ENCODE measurements around the gene SERF2. TPM values are rescaled to one million over a fixed set of nuclear protein-coding genes. Genes with fewer than 3 reads are reported as not detected.
"Not testable (repeated sequence)": the region's sequence is repeated elsewhere in the genome, so short reads cannot be mapped to it uniquely, and the experiment has no call there.

The SERF2 gene
- total RNA-seq, 2 donors from 2014 or later, result 966 to 1,595 TPM

GRCh38 chr15:43828061-43828657 is 36.0 kb downstream of the SERF2 start:
- intact Hi-C loops (cut with DNase I), result no loop called here
- no peak for DNase-seq (ENCODE audit: low spot score)
- H3K4me3 ChIP-seq, result no peak overlapping the region
- no peaks in the 10 kb centered on the region for H3K27me3 ChIP-seq (replicated peaks; ENCODE audit: insufficient read depth)
- H3K27ac ChIP-seq, result no peak overlapping the region
- WGBS, result 52% methylated on average over 6 of the region's 6 CpGs
- no peaks in the 10 kb centered on the region for H3K36me3 ChIP-seq
- peaks cover 6% of the 10 kb centered on the region for H3K4me1 ChIP-seq (replicated peaks)
- TF ChIP-seq CTCF (IDR thresholded peaks at IDR 0.05) (no peak), POLR2AphosphoS5 (IDR thresholded peaks at IDR 0.05) (no peak), POLR2A (IDR thresholded peaks at IDR 0.05) (no peak)
- no peaks in the 10 kb centered on the region for H3K9me3 ChIP-seq

GRCh38 chr15:43829951-43830540 is 37.9 kb downstream of the SERF2 start:
- DNase-seq (ENCODE audit: low spot score), result not testable (repeated sequence)
- 93% methylated on average over 9 of the region's 9 CpGs for WGBS

DNA sequence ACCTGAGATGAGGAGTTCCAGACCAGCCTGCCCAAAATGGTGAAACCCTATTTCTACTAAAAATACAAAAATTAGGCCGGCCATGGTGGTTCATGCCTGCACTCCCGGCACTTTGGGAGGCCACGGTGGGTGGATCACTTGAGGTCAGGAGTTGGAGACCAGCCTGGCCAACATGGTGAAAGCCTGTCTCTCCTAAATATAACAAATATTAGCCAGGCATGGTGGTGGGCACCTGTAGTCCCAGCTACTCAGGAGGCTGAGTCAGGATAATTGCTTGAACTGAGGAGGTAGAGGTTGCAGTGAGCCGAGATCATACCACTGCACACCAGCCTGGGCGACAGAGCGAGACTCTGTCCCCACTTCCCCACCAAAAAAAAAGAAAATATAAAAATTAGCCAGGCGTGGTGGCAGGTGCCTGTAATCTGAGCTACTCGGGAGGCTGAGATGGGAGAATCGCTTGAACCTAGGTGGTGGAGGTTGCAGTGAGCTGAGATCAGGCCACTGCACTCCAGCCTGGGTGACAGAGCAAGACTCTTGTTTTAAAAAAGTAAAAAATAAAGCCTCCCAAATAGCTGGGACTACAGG is 38.7 kb downstream of the SERF2 start:
- H3K9me3 ChIP-seq; intact Hi-C loops (cut with DNase I); H3K27me3 ChIP-seq (replicated peaks; ENCODE audit: insufficient read depth); DNase-seq (ENCODE audit: low spot score); H3K36me3 ChIP-seq; H3K27ac ChIP-seq; H3K4me1 ChIP-seq (replicated peaks); H3K4me3 ChIP-seq: not testable (repeated sequence)
- 93% methylated on average over 9 of the region's 9 CpGs for WGBS

More at GRCh38 chr15:43829951-43830540, 37.9 kb downstream of the SERF2 start:
- H3K27ac ChIP-seq; intact Hi-C loops (cut with DNase I); H3K27me3 ChIP-seq (replicated peaks; ENCODE audit: insufficient read depth); H3K4me3 ChIP-seq; H3K9me3 ChIP-seq; H3K36me3 ChIP-seq; H3K4me1 ChIP-seq (replicated peaks): not testable (repeated sequence)

DNA sequence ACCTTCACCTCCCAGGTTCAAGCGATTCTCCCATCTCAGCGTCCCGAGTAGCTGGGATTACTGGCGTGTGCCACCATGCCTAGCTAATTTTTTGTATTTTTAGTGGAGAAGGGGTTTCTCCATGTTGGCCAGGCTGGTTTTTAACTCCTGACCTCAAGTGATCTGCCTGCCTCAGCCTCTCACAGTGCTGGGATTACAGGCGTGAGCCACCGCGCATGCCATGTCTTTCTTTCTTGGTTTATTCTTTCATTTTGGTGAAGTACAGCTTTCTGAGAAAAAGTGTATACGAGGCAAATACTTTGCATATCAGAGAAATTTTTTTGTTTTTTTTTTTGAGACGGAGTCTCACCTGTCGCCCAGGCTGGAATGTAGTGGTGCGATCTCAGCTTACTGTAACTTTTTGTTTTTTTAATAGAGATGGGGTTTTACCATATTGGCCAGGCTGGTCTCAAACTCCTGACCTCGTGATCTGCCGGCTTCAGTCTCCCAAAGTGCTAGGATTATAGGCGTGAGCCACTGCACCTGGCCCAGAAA is 39.5 kb downstream of the SERF2 start:
- DNase-seq (ENCODE audit: low spot score); H3K4me3 ChIP-seq; H3K36me3 ChIP-seq; H3K4me1 ChIP-seq (replicated peaks); H3K27me3 ChIP-seq (replicated peaks; ENCODE audit: insufficient read depth); H3K27ac ChIP-seq; H3K9me3 ChIP-seq; intact Hi-C loops (cut with DNase I): not testable (repeated sequence)
- WGBS, result 94% methylated on average over 14 of the region's 14 CpGs

GRCh38 chr15:43832485-43832884 is 40.4 kb downstream of the SERF2 start:
- H3K9me3 ChIP-seq; H3K27me3 ChIP-seq (replicated peaks; ENCODE audit: insufficient read depth); DNase-seq (ENCODE audit: low spot score); H3K4me1 ChIP-seq (replicated peaks); H3K4me3 ChIP-seq; H3K36me3 ChIP-seq; intact Hi-C loops (cut with DNase I); H3K27ac ChIP-seq: not testable (repeated sequence)
- 98% methylated on average over 6 of the region's 6 CpGs for WGBS

GRCh38 chr15:43845421-43845820 is 53.3 kb downstream of the SERF2 start:
- no peak for DNase-seq (ENCODE audit: low spot score)
- H3K4me3 ChIP-seq, result no peak overlapping the region
- no peaks in the 10 kb centered on the region for H3K27me3 ChIP-seq (replicated peaks; ENCODE audit: insufficient read depth)
- H3K9me3 ChIP-seq, result no peaks in the 10 kb centered on the region
- intact Hi-C loops (cut with DNase I), result no loop called here
- no peak for TF ChIP-seq CTCF (IDR thresholded peaks at IDR 0.05)
- TF ChIP-seq POLR2AphosphoS5 (IDR thresholded peaks at IDR 0.05), result no peak
- TF ChIP-seq POLR2A (IDR thresholded peaks at IDR 0.05), result no peak
- no peak overlapping the region for H3K27ac ChIP-seq
- H3K36me3 ChIP-seq, result no peaks in the 10 kb centered on the region
- no peaks in the 10 kb centered on the region for H3K4me1 ChIP-seq (replicated peaks)

MicroRNAs encoded within 50 kb of the gene (microRNA counts, 767-probe panel; counts per million panel counts)
- 0 to 431 counts per million in 2 donors for microRNA hsa-miR-1282

Small RNA genes within 50 kb of the gene (microRNA-seq; reads per million reads assigned to microRNA genes)
- not detected for gene MIR1282

Small RNA genes within 50 kb of the gene (small RNA-seq; reads per million reads assigned to genes)
- gene MIR1282, result 0 reads per million in 2 donors

Other genes starting within 250 kb of the SERF2 start
- 10 to 100 TPM; 19.0 to 58.4 TPM for gene PPIP5K1, start 202.1 kb upstream of the SERF2 start, total RNA-seq
- 10 to 100 TPM in 1 of 2 donors, 1 to 10 TPM in 1; 3.5 to 18.9 TPM for gene CKMT1B, start 198.3 kb upstream of the SERF2 start, total RNA-seq
- gene STRC, start 173.5 kb upstream of the SERF2 start, total RNA-seq, result 1 to 10 TPM; 1.3 to 3.5 TPM
- gene CATSPER2, start 143.5 kb upstream of the SERF2 start, total RNA-seq, result 10 to 100 TPM in 1 of 2 donors, 1 to 10 TPM in 1; 3.5 to 10.1 TPM
- gene CKMT1A, start 98.5 kb upstream of the SERF2 start, total RNA-seq, result 1 to 10 TPM; 4.6 to 4.8 TPM
- gene PDIA3, start 45.9 kb upstream of the SERF2 start, total RNA-seq, result 100 to 1,000 TPM; 172 to 432 TPM
- gene ELL3, start 15.4 kb upstream of the SERF2 start, total RNA-seq, result 1 to 10 TPM; 4.7 to 7.7 TPM
- 1 to 10 TPM in 1 of 2 donors, not detected in 1; 3.9 TPM for gene SERINC4, start 7.9 kb downstream of the SERF2 start, total RNA-seq
- 10 to 100 TPM; 10.9 to 19.9 TPM for gene HYPK, start 8.3 kb downstream of the SERF2 start, total RNA-seq
- gene MFAP1, start 32.4 kb downstream of the SERF2 start, total RNA-seq, result 10 to 100 TPM; 19.3 to 27.5 TPM
- 1 to 10 TPM; 2.7 to 4.9 TPM for gene WDR76, start 34.7 kb downstream of the SERF2 start, total RNA-seq

All from prostate gland (tissue), 2 donors.